ENCODE measurements around the gene TFEC. TPM values are rescaled to one million over a fixed set of nuclear protein-coding genes. Genes with fewer than 3 reads are reported as not detected.

Gene TFEC
- total and polyA plus RNA-seq, 2 of the 4 experiments (the other 2 are of a cell fraction): under 0.01 to 0.02 TPM

DNA sequence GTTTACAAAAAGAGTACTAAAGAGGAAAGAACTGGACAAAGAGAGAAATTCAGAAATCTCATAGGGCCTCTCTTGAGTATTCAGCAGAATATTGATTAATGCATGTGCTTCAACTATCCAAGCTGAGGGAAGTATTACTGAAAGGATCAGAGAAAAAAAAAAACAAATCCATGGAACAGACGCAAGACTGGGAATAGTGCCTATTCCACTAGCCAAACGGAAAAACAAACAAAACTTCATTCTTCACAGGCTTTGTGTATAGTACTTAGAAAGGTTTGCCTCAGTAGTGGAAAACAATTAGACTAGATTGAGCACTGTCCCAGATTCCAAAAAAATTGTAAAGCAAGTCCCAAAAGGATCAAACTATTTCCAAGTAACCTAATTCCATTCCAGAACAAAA is 106.2 kb downstream of the TFEC start:
- H3K4me2 ChIP-seq (ENCODE audit: low read depth, low read length): no peak overlapping the region
- H3K9me1 ChIP-seq (ENCODE audit: insufficient read depth, low read length): no peaks in the 10 kb centered on the region
- no peaks in the 10 kb centered on the region for H3K36me3 ChIP-seq (ENCODE audit: control insufficient read depth, insufficient read depth, low read length)
- H4K5ac ChIP-seq (ENCODE audit: low read depth, low read length): no peak overlapping the region
- no peak overlapping the region for H2AK5ac ChIP-seq (ENCODE audit: low read depth, low read length)
- no peak for DNase-seq
- H3K9me3 ChIP-seq (ENCODE audit: control insufficient read depth, insufficient read depth, low read length): no peaks in the 10 kb centered on the region
- no peak overlapping the region for H2BK120ac ChIP-seq (ENCODE audit: low read depth, low read length)
- H3K27me3 ChIP-seq (ENCODE audit: control insufficient read depth, insufficient read depth, low read length): no peaks in the 10 kb centered on the region
- H4K8ac ChIP-seq (ENCODE audit: low read depth in 2 of 2, low read length in 2 of 2): no peak overlapping the region
- no peaks in the 10 kb centered on the region for H4K20me1 ChIP-seq (ENCODE audit: insufficient read depth, low read length)
- no TSS peak for BruUV-seq (replicated peaks)
- POLR2A ChIA-PET (ENCODE audit: unreplicated experiment): no interaction called here
- H3K14ac ChIP-seq (replicated peaks; ENCODE audit: low read depth, low read length): no peak overlapping the region
- H2AK9ac ChIP-seq (replicated peaks; ENCODE audit: low read depth, low read length, poor library complexity): no peak overlapping the region
- no peak overlapping the region for H4K91ac ChIP-seq (ENCODE audit: insufficient read depth, low read depth, low read length)
- no peaks in the 10 kb centered on the region for H3K4me1 ChIP-seq (ENCODE audit: control insufficient read depth, insufficient read depth, low read length)
- no peak overlapping the region for H3K4me3 ChIP-seq (ENCODE audit: insufficient read depth, low read depth, low read length)
- no peak overlapping the region for H3K23ac ChIP-seq (ENCODE audit: low read depth, low read length)
- H3K79me1 ChIP-seq (ENCODE audit: low read depth in 1 of 2, low read length in 2 of 2): no peaks in the 10 kb centered on the region
- no peak overlapping the region for H2AFZ ChIP-seq (replicated peaks; ENCODE audit: low read length, poor library complexity)
- no peak overlapping the region for H3K9ac ChIP-seq (ENCODE audit: low read depth, low read length)
- no peak for ATAC-seq (ENCODE audit: low read depth)
- H2BK5ac ChIP-seq (ENCODE audit: low read depth, low read length, poor library complexity, severe bottlenecking): no peak overlapping the region
- CTCF ChIA-PET: interaction anchor here (0.7 kb wide), 1 partner anchor 296 kb away, joined by 4 read pairs; no protein-coding TSS in a partner anchor
- intact Hi-C loops (cut with micrococcal nuclease): no loop called here
- in situ Hi-C loops (cut with MboI; ENCODE audit: low sequenced_read_pairs): no loop called here
- TF ChIP-seq CEBPB (IDR thresholded peaks at IDR 0.05; ENCODE audit: low read depth, low read length) (no peak), MAZ (IDR thresholded peaks at IDR 0.05; ENCODE audit: borderline replicate concordance, low read depth, low read length) (no peak), RCOR1 (IDR thresholded peaks at IDR 0.05; ENCODE audit: insufficient replicate concordance, low read length) (no peak), RAD21 (IDR thresholded peaks at IDR 0.05; ENCODE audit: low read length) (no peak), MXI1 (IDR thresholded peaks at IDR 0.05; ENCODE audit: borderline replicate concordance, low read depth, low read length) (no peak), BHLHE40 (IDR thresholded peaks at IDR 0.05; ENCODE audit: low read depth, low read length) (no peak), SMC3 (IDR thresholded peaks at IDR 0.05; ENCODE audit: low read depth, low read length) (no peak), FOS (IDR thresholded peaks at IDR 0.05; ENCODE audit: low read depth, low read length) (no peak), RFX5 (IDR thresholded peaks at IDR 0.05; ENCODE audit: low read depth, low read length) (no peak), NFE2L2 (IDR thresholded peaks at IDR 0.05; ENCODE audit: low read depth, low read length) (no peak), CHD1 (IDR thresholded peaks at IDR 0.05; ENCODE audit: low read depth, low read length) (no peak), MAFK (IDR thresholded peaks at IDR 0.05; ENCODE audit: low read depth, low read length) (no peak), POLR2A (IDR thresholded peaks at IDR 0.05; ENCODE audit: low read depth, low read length) (no peak)
- TF ChIP-seq, protein P1, sequence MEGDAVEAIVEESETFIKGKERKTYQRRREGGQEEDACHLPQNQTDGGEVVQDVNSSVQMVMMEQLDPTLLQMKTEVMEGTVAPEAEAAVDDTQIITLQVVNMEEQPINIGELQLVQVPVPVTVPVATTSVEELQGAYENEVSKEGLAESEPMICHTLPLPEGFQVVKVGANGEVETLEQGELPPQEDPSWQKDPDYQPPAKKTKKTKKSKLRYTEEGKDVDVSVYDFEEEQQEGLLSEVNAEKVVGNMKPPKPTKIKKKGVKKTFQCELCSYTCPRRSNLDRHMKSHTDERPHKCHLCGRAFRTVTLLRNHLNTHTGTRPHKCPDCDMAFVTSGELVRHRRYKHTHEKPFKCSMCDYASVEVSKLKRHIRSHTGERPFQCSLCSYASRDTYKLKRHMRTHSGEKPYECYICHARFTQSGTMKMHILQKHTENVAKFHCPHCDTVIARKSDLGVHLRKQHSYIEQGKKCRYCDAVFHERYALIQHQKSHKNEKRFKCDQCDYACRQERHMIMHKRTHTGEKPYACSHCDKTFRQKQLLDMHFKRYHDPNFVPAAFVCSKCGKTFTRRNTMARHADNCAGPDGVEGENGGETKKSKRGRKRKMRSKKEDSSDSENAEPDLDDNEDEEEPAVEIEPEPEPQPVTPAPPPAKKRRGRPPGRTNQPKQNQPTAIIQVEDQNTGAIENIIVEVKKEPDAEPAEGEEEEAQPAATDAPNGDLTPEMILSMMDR (conservative IDR thresholded peaks at IDR 0.05; ENCODE audit: low read depth, low read length): no peak
- TF ChIP-seq, protein P2, sequence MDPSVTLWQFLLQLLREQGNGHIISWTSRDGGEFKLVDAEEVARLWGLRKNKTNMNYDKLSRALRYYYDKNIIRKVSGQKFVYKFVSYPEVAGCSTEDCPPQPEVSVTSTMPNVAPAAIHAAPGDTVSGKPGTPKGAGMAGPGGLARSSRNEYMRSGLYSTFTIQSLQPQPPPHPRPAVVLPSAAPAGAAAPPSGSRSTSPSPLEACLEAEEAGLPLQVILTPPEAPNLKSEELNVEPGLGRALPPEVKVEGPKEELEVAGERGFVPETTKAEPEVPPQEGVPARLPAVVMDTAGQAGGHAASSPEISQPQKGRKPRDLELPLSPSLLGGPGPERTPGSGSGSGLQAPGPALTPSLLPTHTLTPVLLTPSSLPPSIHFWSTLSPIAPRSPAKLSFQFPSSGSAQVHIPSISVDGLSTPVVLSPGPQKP (IDR thresholded peaks at IDR 0.05; ENCODE audit: borderline replicate concordance, low read depth, low read length): no peak
- TF ChIP-seq, protein P3, sequence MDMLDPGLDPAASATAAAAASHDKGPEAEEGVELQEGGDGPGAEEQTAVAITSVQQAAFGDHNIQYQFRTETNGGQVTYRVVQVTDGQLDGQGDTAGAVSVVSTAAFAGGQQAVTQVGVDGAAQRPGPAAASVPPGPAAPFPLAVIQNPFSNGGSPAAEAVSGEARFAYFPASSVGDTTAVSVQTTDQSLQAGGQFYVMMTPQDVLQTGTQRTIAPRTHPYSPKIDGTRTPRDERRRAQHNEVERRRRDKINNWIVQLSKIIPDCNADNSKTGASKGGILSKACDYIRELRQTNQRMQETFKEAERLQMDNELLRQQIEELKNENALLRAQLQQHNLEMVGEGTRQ (IDR thresholded peaks at IDR 0.05; ENCODE audit: low read depth, low read length): no peak
- no peak overlapping the region for H2BK15ac ChIP-seq (ENCODE audit: low read depth, low read length)
- no peak overlapping the region for H3K4ac ChIP-seq (ENCODE audit: low read depth, low read length)
- H3K27ac ChIP-seq (ENCODE audit: insufficient read depth, low read length): no peak overlapping the region
- H3K56ac ChIP-seq (ENCODE audit: extremely low read depth, insufficient read depth, low read length): no peak overlapping the region
- H2BK20ac ChIP-seq (ENCODE audit: low read depth, low read length): no peak overlapping the region
- H3K18ac ChIP-seq (ENCODE audit: low read depth, low read length): no peak overlapping the region
- dilution Hi-C loops (cut with HindIII; ENCODE audit: low sequenced_read_pairs, unreplicated experiment): no loop called here
- no CpG with 5 or more reads among the region's 2 CpGs for WGBS, 2 experiments (ENCODE audit: extremely low coverage in 2 of 2, insufficient read length in 1 of 2)
